IMR-90 (cell line): ENCODE measurements around the gene GRIK1.
"Not testable (repeated sequence)": the region's sequence is repeated elsewhere in the genome, so short reads cannot be mapped to it uniquely, and the experiment has no call there.

ENCODE experiments used
- CHD1 ChIP-seq: IDR thresholded peaks from 2 replicates; pipeline ENCODE4 v1.6.1; 2012; ENCODE audit warnings: low read depth, low read length, improper control_type of control experiment
- FOS ChIP-seq: fragments of 150-350 bp; IDR thresholded peaks from 2 replicates; pipeline ENCODE4 v1.6.1; 2016; ENCODE audit warnings: low read depth, low read length
- MAFK ChIP-seq: IDR thresholded peaks from 2 replicates; pipeline ENCODE4 v1.6.1; 2012; ENCODE audit warnings: low read depth, low read length, improper control_type of control experiment
- MAZ ChIP-seq: IDR thresholded peaks from 2 replicates; pipeline ENCODE4 v1.6.1; 2012; ENCODE audit warnings: low read depth, mild to moderate bottlenecking, low read length, improper control_type of control experiment, moderate library complexity, borderline replicate concordance
- MXI1 ChIP-seq: IDR thresholded peaks from 2 replicates; pipeline ENCODE4 v1.6.1; 2012; ENCODE audit warnings: low read depth, mild to moderate bottlenecking, low read length, moderate library complexity, borderline replicate concordance
- NFE2L2 ChIP-seq: fragments of 150-350 bp; IDR thresholded peaks from 2 replicates; pipeline ENCODE4 v1.6.1; 2016; ENCODE audit warnings: low read depth, mild to moderate bottlenecking, low read length
- POLR2A ChIP-seq: IDR thresholded peaks from 2 replicates; pipeline ENCODE4 v1.6.1; 2012; ENCODE audit warnings: mild to moderate bottlenecking, low read depth, low read length
- RAD21 ChIP-seq: IDR thresholded peaks from 2 replicates; pipeline ENCODE4 v1.6.1; 2012; ENCODE audit warnings: low read length, improper control_type of control experiment
- RCOR1 ChIP-seq: IDR thresholded peaks from 2 replicates; pipeline ENCODE4 v1.6.1; 2012; ENCODE audit warnings: mild to moderate bottlenecking, low read length, improper control_type of control experiment; ENCODE audit not compliant: insufficient replicate concordance
- RFX5 ChIP-seq: IDR thresholded peaks from 2 replicates; pipeline ENCODE4 v1.8.0; 2012; ENCODE audit warnings: low read depth, mild to moderate bottlenecking, low read length, moderate library complexity
- SMC3 ChIP-seq: fragments of 150-350 bp; IDR thresholded peaks from 2 replicates; pipeline ENCODE4 v1.6.1; 2016; ENCODE audit warnings: low read depth, mild to moderate bottlenecking, antibody characterized with exemption, low read length, moderate library complexity
- TF ChIP-seq, protein P1 (sequence below): conservative IDR thresholded peaks from 2 replicates; pipeline ENCODE4 v1.5.1; 2012; ENCODE audit warnings: mild to moderate bottlenecking, low read depth, low read length, improper control_type of control experiment

DNA sequence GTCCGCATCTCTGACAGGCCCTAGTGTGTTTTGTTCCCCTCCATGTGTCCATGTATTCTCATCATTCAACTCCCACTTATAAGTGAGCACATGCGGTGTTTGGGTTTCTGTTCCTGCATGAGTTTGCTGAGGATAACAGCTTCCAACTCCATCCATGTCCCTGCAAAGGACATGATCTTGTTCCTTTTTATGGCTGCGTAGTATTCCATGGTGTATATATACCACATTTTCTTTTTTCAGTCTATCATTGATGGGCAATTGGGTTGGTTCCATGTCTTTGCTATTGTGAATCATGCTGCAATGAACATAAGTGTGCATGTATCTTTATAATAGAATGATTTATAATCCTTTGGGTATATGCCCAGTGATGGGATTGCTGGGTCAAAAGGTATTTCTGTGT, 334.6 kb downstream of the GRIK1 start:
- TF ChIP-seq, protein P1, sequence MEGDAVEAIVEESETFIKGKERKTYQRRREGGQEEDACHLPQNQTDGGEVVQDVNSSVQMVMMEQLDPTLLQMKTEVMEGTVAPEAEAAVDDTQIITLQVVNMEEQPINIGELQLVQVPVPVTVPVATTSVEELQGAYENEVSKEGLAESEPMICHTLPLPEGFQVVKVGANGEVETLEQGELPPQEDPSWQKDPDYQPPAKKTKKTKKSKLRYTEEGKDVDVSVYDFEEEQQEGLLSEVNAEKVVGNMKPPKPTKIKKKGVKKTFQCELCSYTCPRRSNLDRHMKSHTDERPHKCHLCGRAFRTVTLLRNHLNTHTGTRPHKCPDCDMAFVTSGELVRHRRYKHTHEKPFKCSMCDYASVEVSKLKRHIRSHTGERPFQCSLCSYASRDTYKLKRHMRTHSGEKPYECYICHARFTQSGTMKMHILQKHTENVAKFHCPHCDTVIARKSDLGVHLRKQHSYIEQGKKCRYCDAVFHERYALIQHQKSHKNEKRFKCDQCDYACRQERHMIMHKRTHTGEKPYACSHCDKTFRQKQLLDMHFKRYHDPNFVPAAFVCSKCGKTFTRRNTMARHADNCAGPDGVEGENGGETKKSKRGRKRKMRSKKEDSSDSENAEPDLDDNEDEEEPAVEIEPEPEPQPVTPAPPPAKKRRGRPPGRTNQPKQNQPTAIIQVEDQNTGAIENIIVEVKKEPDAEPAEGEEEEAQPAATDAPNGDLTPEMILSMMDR, result not testable (repeated sequence)
- TF ChIP-seq MXI1, SMC3, MAFK, MAZ, POLR2A, RCOR1, RAD21, NFE2L2, FOS, RFX5, CHD1: not testable (repeated sequence)
